Neutrophil (primary cell): ENCODE measurements around the gene NES.
A peak's percentile ranks its signal among the peaks of the same experiment; 100 is the strongest.

Experiments
- H3K27ac ChIP-seq: fragments of 200-600 bp; sonication (generic); 2 replicates; pipeline ENCODE4 v1.5.1; 2016; ENCODE audit warnings: mild to moderate bottlenecking, moderate library complexity
- H3K27me3 ChIP-seq: fragments of 200-600 bp; sonication (generic); 2 replicates; pipeline ENCODE4 v1.6.0; 2016; ENCODE audit warnings: mild to moderate bottlenecking
- H3K36me3 ChIP-seq: fragments of 200-600 bp; sonication (generic); 2 replicates; pipeline ENCODE4 v1.5.1; 2017
- H3K4me1 ChIP-seq, 2 experiments: fragments of 200-600 bp in 1 of 2; sonication (generic) in 1 of 2; 1 replicate in 1 of 2; 2 replicates in 1 of 2; pipeline versions ENCODE4 v1.5.1 to v1.6.1; 2013 to 2016; ENCODE audit warnings: low read depth in 1 of 2, low read length in 1 of 2, mild to moderate bottlenecking in 1 of 2, moderate library complexity in 1 of 2; ENCODE audit not compliant: control insufficient read depth in 1 of 2, insufficient read depth in 1 of 2
- H3K4me3 ChIP-seq, 2 experiments: fragments of 200-600 bp in 1 of 2; sonication (generic) in 1 of 2; 1 replicate in 1 of 2; 2 replicates in 1 of 2; pipeline ENCODE4 v1.5.1; 2013 to 2016; ENCODE audit warnings: low read depth in 1 of 2, low read length in 1 of 2, mild to moderate bottlenecking in 1 of 2, moderate library complexity in 1 of 2
- H3K9me3 ChIP-seq: fragments of 200-600 bp; sonication (generic); 2 replicates; pipeline ENCODE4 v1.5.1; 2016
- TF ChIP-seq, protein P1 (sequence below): fragments of 200-600 bp; sonication (generic); IDR thresholded peaks from 2 replicates; pipeline ENCODE4 v1.5.1; 2016; ENCODE audit warnings: antibody characterized with exemption

NES gene

DNA sequence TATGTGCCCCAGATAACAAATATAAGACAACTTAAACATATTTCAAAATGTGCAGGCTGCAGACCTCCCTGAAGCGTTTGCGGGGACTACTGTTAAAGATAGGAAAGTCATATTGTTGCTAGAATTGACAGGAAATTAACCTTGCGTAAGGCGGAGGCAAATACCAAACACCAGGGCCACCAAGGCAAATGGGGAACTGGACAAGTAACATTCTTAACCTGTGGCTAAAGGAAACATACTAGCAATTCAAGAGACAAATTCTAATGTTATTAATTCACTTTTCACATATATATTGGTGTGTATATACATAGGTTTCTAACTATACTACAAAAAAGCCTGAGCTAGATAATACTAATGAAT, 51.1 kb downstream of the NES start:
- no peaks in the 10 kb centered on the region for H3K9me3 ChIP-seq
- no peak overlapping the region for H3K4me3 ChIP-seq
- H3K36me3 ChIP-seq: no peaks in the 10 kb centered on the region
- peaks cover 100% of the 10 kb centered on the region for H3K27me3 ChIP-seq
- H3K4me1 ChIP-seq: peaks cover 0 to 14% of the 10 kb centered on the region in 2 experiments
- no peak overlapping the region for H3K27ac ChIP-seq
- TF ChIP-seq, protein P1, sequence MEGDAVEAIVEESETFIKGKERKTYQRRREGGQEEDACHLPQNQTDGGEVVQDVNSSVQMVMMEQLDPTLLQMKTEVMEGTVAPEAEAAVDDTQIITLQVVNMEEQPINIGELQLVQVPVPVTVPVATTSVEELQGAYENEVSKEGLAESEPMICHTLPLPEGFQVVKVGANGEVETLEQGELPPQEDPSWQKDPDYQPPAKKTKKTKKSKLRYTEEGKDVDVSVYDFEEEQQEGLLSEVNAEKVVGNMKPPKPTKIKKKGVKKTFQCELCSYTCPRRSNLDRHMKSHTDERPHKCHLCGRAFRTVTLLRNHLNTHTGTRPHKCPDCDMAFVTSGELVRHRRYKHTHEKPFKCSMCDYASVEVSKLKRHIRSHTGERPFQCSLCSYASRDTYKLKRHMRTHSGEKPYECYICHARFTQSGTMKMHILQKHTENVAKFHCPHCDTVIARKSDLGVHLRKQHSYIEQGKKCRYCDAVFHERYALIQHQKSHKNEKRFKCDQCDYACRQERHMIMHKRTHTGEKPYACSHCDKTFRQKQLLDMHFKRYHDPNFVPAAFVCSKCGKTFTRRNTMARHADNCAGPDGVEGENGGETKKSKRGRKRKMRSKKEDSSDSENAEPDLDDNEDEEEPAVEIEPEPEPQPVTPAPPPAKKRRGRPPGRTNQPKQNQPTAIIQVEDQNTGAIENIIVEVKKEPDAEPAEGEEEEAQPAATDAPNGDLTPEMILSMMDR: no peak

- peaks cover 0 to 14% of the 10 kb centered on the region in 2 experiments for H3K4me1 ChIP-seq
- H3K27me3 ChIP-seq: peaks cover 100% of the 10 kb centered on the region
- TF ChIP-seq, protein P1: peak; percentile 54
- no peaks in the 10 kb centered on the region for H3K36me3 ChIP-seq
- H3K4me3 ChIP-seq: no peak overlapping the region
- no peak overlapping the region for H3K27ac ChIP-seq
- H3K9me3 ChIP-seq: no peaks in the 10 kb centered on the region
Observed at GRCh38 chr1:156625436-156626078, 51.6 kb downstream of the NES start.

- Histone ChIP-seq H3K27ac (no peak overlapping the region), H3K9me3 (no peaks in the 10 kb centered on the region), H3K4me3 (no peak overlapping the region), H3K36me3 (no peaks in the 10 kb centered on the region), H3K27me3 (peaks cover 100% of the 10 kb centered on the region), H3K4me1 (peaks cover 0 to 14% of the 10 kb centered on the region in 2 experiments)
- TF ChIP-seq, protein P1: no peak
Observed at GRCh38 chr1:156624814-156625435, 52.3 kb downstream of the NES start.

DNA sequence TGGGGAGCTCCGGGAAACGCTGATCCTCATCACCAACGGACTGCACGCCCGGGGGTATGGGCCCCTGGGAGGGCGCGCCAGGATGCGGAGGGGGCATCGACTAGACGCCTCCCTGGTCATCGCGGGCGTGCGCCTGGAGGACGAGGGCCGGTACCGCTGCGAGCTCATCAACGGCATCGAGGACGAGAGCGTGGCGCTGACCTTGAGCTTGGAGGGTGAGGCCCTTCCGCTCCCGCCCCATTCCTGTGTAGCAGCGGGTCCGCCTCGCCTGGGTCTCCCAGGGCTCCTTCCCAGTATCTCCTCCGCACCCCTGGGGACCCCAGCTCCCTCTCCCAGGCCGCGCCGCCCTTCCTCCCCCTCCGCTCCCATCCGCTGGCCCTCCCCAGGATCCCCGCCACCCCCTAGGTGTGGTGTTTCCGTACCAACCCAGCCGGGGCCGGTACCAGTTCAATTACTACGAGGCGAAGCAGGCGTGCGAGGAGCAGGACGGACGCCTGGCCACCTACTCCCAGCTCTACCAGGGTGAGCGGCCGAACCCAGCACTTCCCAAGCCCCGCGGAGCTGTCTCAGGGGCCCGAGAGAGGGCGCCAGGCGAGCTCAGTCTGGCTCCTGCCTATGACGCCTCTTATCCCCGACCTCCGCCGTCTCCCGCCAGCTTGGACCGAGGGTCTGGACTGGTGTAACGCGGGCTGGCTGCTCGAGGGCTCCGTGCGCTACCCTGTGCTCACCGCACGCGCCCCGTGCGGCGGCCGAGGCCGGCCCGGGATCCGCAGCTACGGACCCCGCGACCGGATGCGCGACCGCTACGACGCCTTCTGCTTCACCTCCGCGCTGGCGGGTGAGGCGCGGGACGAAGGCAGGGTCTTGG, 53.0 kb downstream of the NES start:
- Histone ChIP-seq H3K36me3 (no peaks in the 10 kb centered on the region), H3K4me1 (peaks cover 0 to 14% of the 10 kb centered on the region in 2 experiments), H3K4me3 (no peak overlapping the region), H3K27me3 (peaks cover 100% of the 10 kb centered on the region), H3K27ac (no peak overlapping the region), H3K9me3 (no peaks in the 10 kb centered on the region)
- TF ChIP-seq, protein P1: no peak

DNA sequence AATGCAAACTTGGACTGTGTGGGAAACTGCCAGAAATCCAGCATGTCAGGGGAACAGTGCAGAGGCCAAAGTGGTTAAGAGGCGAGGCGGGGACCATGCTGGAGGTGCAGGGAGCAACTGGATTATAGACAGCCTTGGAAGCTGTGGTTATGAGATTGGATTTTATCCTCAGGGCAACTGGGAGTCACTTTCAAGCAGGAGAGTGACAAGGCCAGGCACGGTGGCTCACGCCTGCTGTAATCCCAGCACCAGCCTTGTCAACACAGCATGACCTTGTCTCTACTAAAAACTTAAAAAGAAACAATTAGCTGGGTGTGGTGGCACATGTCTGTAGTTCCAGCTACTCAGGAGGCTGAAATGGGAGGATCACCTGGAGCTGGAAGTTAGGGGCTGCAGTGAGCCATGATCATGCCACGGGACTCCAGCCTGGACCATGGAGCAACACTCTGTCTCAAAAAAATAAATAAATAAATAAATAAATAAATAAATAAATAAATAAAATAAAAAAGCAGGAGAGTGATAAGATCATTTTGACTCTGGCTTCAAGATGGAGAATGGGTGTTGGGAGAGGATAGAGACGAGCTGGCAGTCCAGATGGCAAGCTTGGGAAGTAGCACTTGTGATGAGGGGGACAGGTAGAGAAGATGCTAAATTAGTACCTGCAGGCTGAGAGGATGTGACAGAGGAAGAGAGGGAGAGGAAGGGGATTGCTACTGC, 54.5 kb downstream of the NES start:
- H3K4me1 ChIP-seq: peaks cover 0 to 14% of the 10 kb centered on the region in 2 experiments
- H3K27ac ChIP-seq: no peak overlapping the region
- H3K27me3 ChIP-seq: peaks cover 97% of the 10 kb centered on the region
- H3K36me3 ChIP-seq: no peaks in the 10 kb centered on the region
- H3K4me3 ChIP-seq: no peak overlapping the region
- TF ChIP-seq, protein P1: no peak
- no peaks in the 10 kb centered on the region for H3K9me3 ChIP-seq
